SK-N-SH (cell line): Measurements from ENCODE around the gene CNTN4.

Experiments used
- CTCF ChIP-seq: fragments of 200-600 bp; sonication (generic); IDR thresholded peaks from 2 replicates; pipeline ENCODE4 v1.6.1; 2017; ENCODE audit warnings: antibody characterized with exemption, mild to moderate bottlenecking, moderate library complexity
- EZH2phosphoT487 ChIP-seq: fragments of 200-600 bp; sonication (generic); IDR thresholded peaks from 2 replicates; pipeline ENCODE4 v1.6.1; 2017; ENCODE audit warnings: low read depth, mixed run types, mild to moderate bottlenecking, antibody characterized with exemption, moderate library complexity, borderline replicate concordance
- GABPA ChIP-seq: IDR thresholded peaks from 2 replicates; pipeline ENCODE4 v1.4.0; 2012; ENCODE audit warnings: low read depth, mild to moderate bottlenecking
- POLR2AphosphoS5 ChIP-seq: IDR thresholded peaks from 2 replicates; pipeline ENCODE4 v1.6.1; 2012; ENCODE audit warnings: low read depth, low read length
- RAD21 ChIP-seq: IDR thresholded peaks from 2 replicates; pipeline ENCODE4 v1.6.1; 2012; ENCODE audit warnings: mild to moderate bottlenecking, low read length
- RFX5 ChIP-seq: IDR thresholded peaks from 2 replicates; pipeline ENCODE4 v1.6.1; 2012; ENCODE audit warnings: mild to moderate bottlenecking, improper control_type of control experiment, low read length
- ZBTB33 ChIP-seq: IDR thresholded peaks from 2 replicates; pipeline ENCODE4 v1.4.0; 2012; ENCODE audit warnings: low read depth, borderline replicate concordance

GRCh38 chr3:2415083-2415482 lies 316.4 kb downstream of the CNTN4 start:
- TF ChIP-seq EZH2phosphoT487 (no peak), CTCF (no peak), RFX5 (no peak), RAD21 (no peak), GABPA (no peak), ZBTB33 (no peak), POLR2AphosphoS5 (no peak)
